Panc1 (cell line): ENCODE measurements around the gene MCM5. TPM values are rescaled to one million over a fixed set of nuclear protein-coding genes. Genes with fewer than 3 reads are reported as not detected.

Source experiments
- ATAC-seq: fragments of 200-7000 bp; cut with Tn5 transposase; 2 replicates; pipeline ENCODE4 v1.9.1; 2020; ENCODE audit warnings: mild to moderate bottlenecking, moderate library complexity
- BruUV-seq: library from RNA; stranded (reverse); fragments of 400-500 nt; replicated peaks from 2 replicates; lab custom pipeline; 2021; lab: Mats Ljungman, UMichigan
- CTCF ChIA-PET: fragments of 300-600 bp; sonication (Branson Sonifier 250); formaldehyde crosslinking; loops from one replicate; lab custom pipeline; 2022; ENCODE audit warnings: antibody characterized with exemption; lab: Charles Lee
- POLR2A ChIA-PET: fragments of 300-600 bp; sonication (Branson Sonifier 250); formaldehyde crosslinking; loops from one replicate; lab custom pipeline; 2022; ENCODE audit warnings: antibody characterized with exemption; lab: Charles Lee
- DNase-seq: peaks from one replicate; pipeline ENCODE4 v3.0.0-alpha.2; 2010; ENCODE audit warnings: low read depth, low spot score
- H3K27ac ChIP-seq: 2 replicates; pipeline ENCODE4 v1.5.1; 2011; ENCODE audit warnings: mild to moderate bottlenecking, low read length, inconsistent platforms
- H3K27me3 ChIP-seq: fragments of 200-500 bp; sonication (Bioruptor generic); 2 replicates; pipeline ENCODE4 v1.6.0; 2014; ENCODE audit warnings: low read length, inconsistent platforms; ENCODE audit not compliant: control insufficient read depth, insufficient read depth
- H3K36me3 ChIP-seq: fragments of 200-500 bp; sonication (Bioruptor generic); 2 replicates; pipeline ENCODE4 v1.5.1; 2014; ENCODE audit warnings: inconsistent platforms, mild to moderate bottlenecking, low read length, moderate library complexity; ENCODE audit not compliant: control insufficient read depth, insufficient read depth
- H3K4me1 ChIP-seq: 2 replicates; pipeline ENCODE4 v1.5.1; 2011; ENCODE audit warnings: inconsistent platforms, mild to moderate bottlenecking, low read length, moderate library complexity; ENCODE audit not compliant: control insufficient read depth, insufficient read depth
- H3K4me3 ChIP-seq, 2 experiments: 2 replicates each; pipeline ENCODE4 v1.5.1; 2011 to 2012; ENCODE audit warnings: low read depth in 2 of 2, low read length in 2 of 2, mild to moderate bottlenecking in 2 of 2, inconsistent platforms in 1 of 2, moderate library complexity in 1 of 2
- H3K9me3 ChIP-seq: fragments of 200-500 bp; sonication (Bioruptor generic); 2 replicates; pipeline ENCODE4 v1.5.1; 2014; ENCODE audit warnings: low read depth, mild to moderate bottlenecking, inconsistent platforms, low read length, moderate library complexity; ENCODE audit not compliant: control insufficient read depth, insufficient read depth
- POLR2AphosphoS5 ChIP-seq: IDR thresholded peaks from 2 replicates; pipeline ENCODE4 v1.6.1; 2012; ENCODE audit warnings: mild to moderate bottlenecking, low read depth, low read length, moderate library complexity
- SIN3A ChIP-seq: IDR thresholded peaks from 2 replicates; pipeline ENCODE4 v1.6.1; 2012; ENCODE audit warnings: low read depth, mild to moderate bottlenecking, low read length, moderate library complexity, borderline replicate concordance; ENCODE audit not compliant: insufficient read depth
- TCF7L2 ChIP-seq: IDR thresholded peaks from 2 replicates; pipeline ENCODE4 v1.6.1; 2011; ENCODE audit warnings: mild to moderate bottlenecking, low read depth, low read length, inconsistent platforms
- in situ Hi-C: cut with HindIII; loops from 2 replicates; pipeline ENCODE4 v1.10.0; 2016; ENCODE audit warnings: low sequenced_read_pairs, low pct_unique_long_range_greater_than_20kb
- intact Hi-C: fragments of 100-400 bp; cut with micrococcal nuclease; formaldehyde crosslinking; loops from one replicate; pipeline ENCODE4 v1.10.0; 2022; ENCODE audit not compliant: unreplicated experiment
- total RNA-seq: library from RNA; stranded (reverse); gene quantifications from one replicate; pipeline ENCODE4 v1.2.1, GENCODE V29; 2021; ENCODE audit not compliant: unreplicated experiment
- TF ChIP-seq, protein P1 (sequence below): fragments of 450-650 bp; IDR thresholded peaks from 2 replicates; pipeline ENCODE4 v1.5.1; 2017; ENCODE audit warnings: mild to moderate bottlenecking
- TF ChIP-seq, protein P2 (sequence below), 2 experiments: IDR thresholded peaks; 2 replicates each; pipeline ENCODE4 v1.6.1; 2011 to 2012; ENCODE audit warnings: low read depth in 2 of 2, control low read depth in 1 of 2, low read length in 1 of 2, mild to moderate bottlenecking in 1 of 2, moderate library complexity in 1 of 2; ENCODE audit not compliant: insufficient read depth in 1 of 2

The MCM5 gene
- total RNA-seq, 1 experiment from 2014 or later = 122 TPM

GRCh38 chr22:35443338-35443737 lies 43.4 kb downstream of the MCM5 start:
- ATAC-seq (no peak), DNase-seq (no peak)
- Histone ChIP-seq H3K4me1 (no peaks in the 10 kb centered on the region; the same call in 1 of the 2 replicates), H3K4me3 (no peak overlapping the region), H3K36me3 (no peaks in the 10 kb centered on the region), H3K27ac (no peak overlapping the region), H3K27me3 (no peaks in the 10 kb centered on the region), H3K9me3 (no peaks in the 10 kb centered on the region)
- ChIA-PET CTCF (no interaction called here), POLR2A (no interaction called here)
- intact Hi-C loops (no loop called here), in situ Hi-C loops (no loop called here)
- no TSS peak for BruUV-seq
- TF ChIP-seq, protein P1, sequence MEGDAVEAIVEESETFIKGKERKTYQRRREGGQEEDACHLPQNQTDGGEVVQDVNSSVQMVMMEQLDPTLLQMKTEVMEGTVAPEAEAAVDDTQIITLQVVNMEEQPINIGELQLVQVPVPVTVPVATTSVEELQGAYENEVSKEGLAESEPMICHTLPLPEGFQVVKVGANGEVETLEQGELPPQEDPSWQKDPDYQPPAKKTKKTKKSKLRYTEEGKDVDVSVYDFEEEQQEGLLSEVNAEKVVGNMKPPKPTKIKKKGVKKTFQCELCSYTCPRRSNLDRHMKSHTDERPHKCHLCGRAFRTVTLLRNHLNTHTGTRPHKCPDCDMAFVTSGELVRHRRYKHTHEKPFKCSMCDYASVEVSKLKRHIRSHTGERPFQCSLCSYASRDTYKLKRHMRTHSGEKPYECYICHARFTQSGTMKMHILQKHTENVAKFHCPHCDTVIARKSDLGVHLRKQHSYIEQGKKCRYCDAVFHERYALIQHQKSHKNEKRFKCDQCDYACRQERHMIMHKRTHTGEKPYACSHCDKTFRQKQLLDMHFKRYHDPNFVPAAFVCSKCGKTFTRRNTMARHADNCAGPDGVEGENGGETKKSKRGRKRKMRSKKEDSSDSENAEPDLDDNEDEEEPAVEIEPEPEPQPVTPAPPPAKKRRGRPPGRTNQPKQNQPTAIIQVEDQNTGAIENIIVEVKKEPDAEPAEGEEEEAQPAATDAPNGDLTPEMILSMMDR = no peak
- TF ChIP-seq POLR2AphosphoS5 (no peak), SIN3A (no peak), TCF7L2 (no peak)
- TF ChIP-seq, protein P2, sequence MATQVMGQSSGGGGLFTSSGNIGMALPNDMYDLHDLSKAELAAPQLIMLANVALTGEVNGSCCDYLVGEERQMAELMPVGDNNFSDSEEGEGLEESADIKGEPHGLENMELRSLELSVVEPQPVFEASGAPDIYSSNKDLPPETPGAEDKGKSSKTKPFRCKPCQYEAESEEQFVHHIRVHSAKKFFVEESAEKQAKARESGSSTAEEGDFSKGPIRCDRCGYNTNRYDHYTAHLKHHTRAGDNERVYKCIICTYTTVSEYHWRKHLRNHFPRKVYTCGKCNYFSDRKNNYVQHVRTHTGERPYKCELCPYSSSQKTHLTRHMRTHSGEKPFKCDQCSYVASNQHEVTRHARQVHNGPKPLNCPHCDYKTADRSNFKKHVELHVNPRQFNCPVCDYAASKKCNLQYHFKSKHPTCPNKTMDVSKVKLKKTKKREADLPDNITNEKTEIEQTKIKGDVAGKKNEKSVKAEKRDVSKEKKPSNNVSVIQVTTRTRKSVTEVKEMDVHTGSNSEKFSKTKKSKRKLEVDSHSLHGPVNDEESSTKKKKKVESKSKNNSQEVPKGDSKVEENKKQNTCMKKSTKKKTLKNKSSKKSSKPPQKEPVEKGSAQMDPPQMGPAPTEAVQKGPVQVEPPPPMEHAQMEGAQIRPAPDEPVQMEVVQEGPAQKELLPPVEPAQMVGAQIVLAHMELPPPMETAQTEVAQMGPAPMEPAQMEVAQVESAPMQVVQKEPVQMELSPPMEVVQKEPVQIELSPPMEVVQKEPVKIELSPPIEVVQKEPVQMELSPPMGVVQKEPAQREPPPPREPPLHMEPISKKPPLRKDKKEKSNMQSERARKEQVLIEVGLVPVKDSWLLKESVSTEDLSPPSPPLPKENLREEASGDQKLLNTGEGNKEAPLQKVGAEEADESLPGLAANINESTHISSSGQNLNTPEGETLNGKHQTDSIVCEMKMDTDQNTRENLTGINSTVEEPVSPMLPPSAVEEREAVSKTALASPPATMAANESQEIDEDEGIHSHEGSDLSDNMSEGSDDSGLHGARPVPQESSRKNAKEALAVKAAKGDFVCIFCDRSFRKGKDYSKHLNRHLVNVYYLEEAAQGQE (IDR thresholded peaks at IDR 0.05; ENCODE audit: insufficient read depth in 1 of 2, low read depth in 2 of 2, low read length in 1 of 2) = no peak

- intact Hi-C loops = no loop called here
- Histone ChIP-seq H3K27ac (no peak overlapping the region), H3K27me3 (no peaks in the 10 kb centered on the region), H3K4me1 (no peaks in the 10 kb centered on the region; the same call in 1 of the 2 replicates), H3K9me3 (no peaks in the 10 kb centered on the region), H3K36me3 (no peaks in the 10 kb centered on the region), H3K4me3 (no peak overlapping the region)
- POLR2A ChIA-PET = no interaction called here
- DNase-seq = no peak
- no peak for ATAC-seq
- TF ChIP-seq TCF7L2 (no peak), SIN3A (no peak)
- in situ Hi-C loops = no loop called here
- CTCF ChIA-PET = no interaction called here
- no TSS peak for BruUV-seq
Observed at GRCh38 chr22:35443790-35444684, 44.1 kb downstream of the MCM5 start.
